Karpas-422 (cell line): ENCODE data around the gene TCEAL3. TPM values are rescaled to one million over a fixed set of nuclear protein-coding genes. Genes with fewer than 3 reads are reported as not detected.
"Not testable (repeated sequence)": the region's sequence is repeated elsewhere in the genome, so short reads cannot be mapped to it uniquely, and the experiment has no call there.

Experiments
- DNase-seq: peaks from one replicate; pipeline ENCODE4 v3.0.0-alpha.2; 2015
- H2AFZ ChIP-seq: fragments of 200-600 bp; sonication (generic); 2 replicates; pipeline ENCODE4 v1.6.1; 2014; ENCODE audit warnings: antibody characterized with exemption, low read length, mixed read lengths
- H3K27ac ChIP-seq: fragments of 200-600 bp; sonication (generic); 2 replicates; pipeline ENCODE4 v1.5.1; 2014; ENCODE audit warnings: mild to moderate bottlenecking, low read length, moderate library complexity
- H3K27me3 ChIP-seq: fragments of 200-600 bp; sonication (generic); 2 replicates; pipeline ENCODE4 v1.6.1; 2014; ENCODE audit warnings: low read length, mixed read lengths
- H3K36me3 ChIP-seq: fragments of 200-600 bp; sonication (generic); 2 replicates; pipeline ENCODE4 v1.6.1; 2014; ENCODE audit warnings: low read length, mixed read lengths; ENCODE audit not compliant: insufficient read depth
- H3K4me1 ChIP-seq: fragments of 200-600 bp; sonication (generic); 2 replicates; pipeline ENCODE4 v1.6.1; 2014; ENCODE audit warnings: mild to moderate bottlenecking, low read length, mixed read lengths
- H3K4me2 ChIP-seq: fragments of 200-600 bp; sonication (generic); 2 replicates; pipeline ENCODE4 v1.6.1; 2014; ENCODE audit warnings: low read length, low read depth, mild to moderate bottlenecking; ENCODE audit not compliant: poor library complexity, severe bottlenecking
- H3K4me3 ChIP-seq: fragments of 200-600 bp; sonication (generic); 2 replicates; pipeline ENCODE4 v1.5.1; 2014; ENCODE audit warnings: mild to moderate bottlenecking, antibody characterized with exemption, low read length, mixed read lengths
- H3K79me2 ChIP-seq: fragments of 200-600 bp; sonication (generic); 2 replicates; pipeline ENCODE4 v1.6.1; 2014; ENCODE audit warnings: mild to moderate bottlenecking, low read length, mixed read lengths
- H3K9ac ChIP-seq: fragments of 200-600 bp; sonication (generic); 2 replicates; pipeline ENCODE4 v1.6.0; 2014; ENCODE audit warnings: low read length
- H3K9me2 ChIP-seq: fragments of 200-600 bp; sonication (generic), shearing (Covaris generic); replicated peaks from 2 replicates; pipeline ENCODE4 v1.6.0; 2014; ENCODE audit warnings: mild to moderate bottlenecking, low read length, moderate library complexity; ENCODE audit not compliant: insufficient read depth
- H3K9me3 ChIP-seq: fragments of 300-700, 200-600 bp; sonication (generic); 2 replicates; pipeline ENCODE4 v1.6.1; 2014; ENCODE audit warnings: low read length, mixed read lengths
- H4K20me1 ChIP-seq: fragments of 200-600 bp; sonication (generic); 2 replicates; pipeline ENCODE4 v1.6.1; 2014; ENCODE audit warnings: mild to moderate bottlenecking, antibody characterized with exemption, low read length, low read depth; ENCODE audit not compliant: insufficient read depth
- total RNA-seq: library from RNA; depleted of rRNA; stranded (reverse); fragments of >200 nt; shearing (Covaris generic); gene quantifications from 2 replicates; pipeline ENCODE4 v1.2.3, GENCODE V29; 2014; ENCODE audit warnings: low replicate concordance

Gene TCEAL3
- total RNA-seq, 1 experiment from 2014 or later: 1.8 TPM

GRCh38 chrX:103629318-103630170 is 21.8 kb downstream of the TCEAL3 start:
- H3K9me2 ChIP-seq: no peaks in the 10 kb centered on the region
- H3K36me3 ChIP-seq: no peaks in the 10 kb centered on the region
- peaks cover 9% of the 10 kb centered on the region for H3K4me1 ChIP-seq
- peak overlapping the region; percentile 75 for H3K9ac ChIP-seq
- H3K79me2 ChIP-seq: no peaks in the 10 kb centered on the region
- no peaks in the 10 kb centered on the region for H3K27me3 ChIP-seq
- peak; percentile 55 for DNase-seq
- peak overlapping the region; percentile 86 for H3K4me2 ChIP-seq
- H3K27ac ChIP-seq: no peak overlapping the region
- peak overlapping the region; percentile 74 for H2AFZ ChIP-seq
- no peaks in the 10 kb centered on the region for H4K20me1 ChIP-seq
- H3K9me3 ChIP-seq: no peaks in the 10 kb centered on the region
- peak overlapping the region; percentile 79 for H3K4me3 ChIP-seq

- peak overlapping the region; percentile 75 for H3K9ac ChIP-seq
- H2AFZ ChIP-seq: no peak overlapping the region
- peak overlapping the region; percentile 86 for H3K4me2 ChIP-seq
Measured at GRCh38 chrX:103630171-103630511, 22.4 kb downstream of the TCEAL3 start.

GRCh38 chrX:103631145-103631544 is 23.4 kb downstream of the TCEAL3 start:
- H3K4me2 ChIP-seq: no peak overlapping the region

More at GRCh38 chrX:103630171-103630511, 22.4 kb downstream of the TCEAL3 start:
- Histone ChIP-seq H3K79me2 (no peaks in the 10 kb centered on the region), H3K27me3 (no peaks in the 10 kb centered on the region), H3K36me3 (no peaks in the 10 kb centered on the region), H4K20me1 (no peaks in the 10 kb centered on the region), H3K4me3 (peak overlapping the region; percentile 79; the same call in 1 of the 2 replicates), H3K27ac (no peak overlapping the region), H3K9me2 (no peaks in the 10 kb centered on the region), H3K9me3 (no peaks in the 10 kb centered on the region), H3K4me1 (peaks cover 9% of the 10 kb centered on the region)
- no peak for DNase-seq

GRCh38 chrX:103635436-103635835 is 27.7 kb downstream of the TCEAL3 start:
- Histone ChIP-seq H3K9me2 (no peaks in the 10 kb centered on the region), H3K79me2 (no peaks in the 10 kb centered on the region), H3K4me2 (no peak overlapping the region), H3K27ac (no peak overlapping the region), H4K20me1 (no peaks in the 10 kb centered on the region), H3K4me1 (no peaks in the 10 kb centered on the region), H3K9me3 (no peaks in the 10 kb centered on the region), H3K4me3 (no peak overlapping the region), H3K27me3 (no peaks in the 10 kb centered on the region), H2AFZ (no peak overlapping the region), H3K36me3 (no peaks in the 10 kb centered on the region), H3K9ac (no peak overlapping the region)
- no peak for DNase-seq

More at GRCh38 chrX:103631145-103631544, 23.4 kb downstream of the TCEAL3 start:
- H3K79me2 ChIP-seq: no peaks in the 10 kb centered on the region
- H2AFZ ChIP-seq: no peak overlapping the region
- H3K9me3 ChIP-seq: no peaks in the 10 kb centered on the region
- no peak overlapping the region for H3K9ac ChIP-seq
- H3K27ac ChIP-seq: no peak overlapping the region
- no peak for DNase-seq
- H3K9me2 ChIP-seq: no peaks in the 10 kb centered on the region
- H3K4me3 ChIP-seq: no peak overlapping the region
- H3K4me1 ChIP-seq: peaks cover 9% of the 10 kb centered on the region
- no peaks in the 10 kb centered on the region for H3K27me3 ChIP-seq
- H3K36me3 ChIP-seq: no peaks in the 10 kb centered on the region
- H4K20me1 ChIP-seq: no peaks in the 10 kb centered on the region

- H3K9me3 ChIP-seq: no peaks in the 10 kb centered on the region
- H3K4me2 ChIP-seq: no peak overlapping the region
- H3K9me2 ChIP-seq: no peaks in the 10 kb centered on the region
- no peak overlapping the region for H3K4me3 ChIP-seq
- H3K79me2 ChIP-seq: no peaks in the 10 kb centered on the region
- DNase-seq: no peak
- no peak overlapping the region for H3K27ac ChIP-seq
- no peaks in the 10 kb centered on the region for H3K27me3 ChIP-seq
- no peaks in the 10 kb centered on the region for H3K36me3 ChIP-seq
- H2AFZ ChIP-seq: no peak overlapping the region
- no peaks in the 10 kb centered on the region for H3K4me1 ChIP-seq
- no peaks in the 10 kb centered on the region for H4K20me1 ChIP-seq
- no peak overlapping the region for H3K9ac ChIP-seq
Measured at GRCh38 chrX:103637604-103638338, 30.0 kb downstream of the TCEAL3 start.

- H3K9me2 ChIP-seq, H4K20me1 ChIP-seq, H3K27ac ChIP-seq, H3K36me3 ChIP-seq, H3K4me2 ChIP-seq, H3K4me3 ChIP-seq, H3K79me2 ChIP-seq, H3K27me3 ChIP-seq, H2AFZ ChIP-seq, DNase-seq, H3K4me1 ChIP-seq, H3K9ac ChIP-seq, H3K9me3 ChIP-seq: not testable (repeated sequence)
Measured at GRCh38 chrX:103638479-103639346, 30.9 kb downstream of the TCEAL3 start.

GRCh38 chrX:103640401-103641155 is 32.8 kb downstream of the TCEAL3 start:
- H3K4me2 ChIP-seq: no peak overlapping the region

More at GRCh38 chrX:103640401-103641155, 32.8 kb downstream of the TCEAL3 start:
- H3K79me2 ChIP-seq: no peaks in the 10 kb centered on the region
- H3K27me3 ChIP-seq: no peaks in the 10 kb centered on the region
- no peak overlapping the region for H3K27ac ChIP-seq
- no peak for DNase-seq
- no peak overlapping the region for H3K9ac ChIP-seq
- H3K9me2 ChIP-seq: no peaks in the 10 kb centered on the region
- H3K4me3 ChIP-seq: no peak overlapping the region
- no peaks in the 10 kb centered on the region for H3K4me1 ChIP-seq
- no peak overlapping the region for H2AFZ ChIP-seq
- H4K20me1 ChIP-seq: no peaks in the 10 kb centered on the region
- no peaks in the 10 kb centered on the region for H3K36me3 ChIP-seq
- no peaks in the 10 kb centered on the region for H3K9me3 ChIP-seq
